H1 (cell line): ENCODE data around the gene LSM3. TPM values are rescaled to one million over a fixed set of nuclear protein-coding genes. Genes with fewer than 3 reads are reported as not detected.

Source experiments
- CREB1 ChIP-seq: IDR thresholded peaks from 2 replicates; pipeline ENCODE4 v1.6.1; 2012; ENCODE audit warnings: inconsistent platforms
- EGR1 ChIP-seq: IDR thresholded peaks from 2 replicates; pipeline ENCODE4 v1.6.1; 2011; ENCODE audit warnings: low read depth, low read length, borderline replicate concordance
- JUND ChIP-seq: IDR thresholded peaks from 2 replicates; pipeline ENCODE4 v1.6.1; 2011; ENCODE audit warnings: mild to moderate bottlenecking, improper control_type of control experiment, low read length
- KDM1A ChIP-seq: fragments of 200-600, 300-600 bp; sonication (generic); IDR thresholded peaks from 2 replicates; pipeline ENCODE4 v1.7.1; 2016; ENCODE audit warnings: mild to moderate bottlenecking, low read length, borderline replicate concordance
- POU5F1 ChIP-seq: IDR thresholded peaks from 2 replicates; pipeline ENCODE4 v1.6.1; 2011; ENCODE audit warnings: low read depth, mild to moderate bottlenecking, low read length, moderate library complexity
- RBBP5 ChIP-seq: IDR thresholded peaks from 2 replicates; pipeline ENCODE4 v1.7.1; 2012; ENCODE audit warnings: low read depth, mild to moderate bottlenecking, inconsistent platforms, low read length, moderate library complexity, borderline replicate concordance
- RNF2 ChIP-seq: fragments of 200-900, 300-1000 bp; sonication (generic); IDR thresholded peaks from 2 replicates; pipeline ENCODE4 v1.7.1; 2016; ENCODE audit warnings: borderline replicate concordance, low read depth, mild to moderate bottlenecking, antibody characterized with exemption, low read length; ENCODE audit not compliant: poor library complexity, severe bottlenecking; ENCODE audit errors: missing control alignments
- SRF ChIP-seq: IDR thresholded peaks from 2 replicates; pipeline ENCODE4 v1.6.1; 2011; ENCODE audit warnings: mild to moderate bottlenecking, low read depth, low read length, moderate library complexity
- SUZ12 ChIP-seq: fragments of 200-600 bp; sonication (generic); IDR thresholded peaks from 2 replicates; pipeline ENCODE4 v1.6.1; 2012; ENCODE audit warnings: mild to moderate bottlenecking, inconsistent platforms, low read length, moderate library complexity, mixed read lengths
- TAF1 ChIP-seq: IDR thresholded peaks from 2 replicates; pipeline ENCODE4 v1.6.1; 2011; ENCODE audit warnings: mild to moderate bottlenecking, low read depth, low read length
- polyA plus RNA-seq, 7 experiments: library from polyadenylated mRNA; depleted of rRNA in 3 of 7; stranded (reverse) in 5 of 7; unstranded in 2 of 7; fragments of >200 nt in 5 of 7; fragments of 200-250 nt in 2 of 7; gene quantifications; 1 replicate in 5 of 7; 2 replicates in 1 of 7; 4 replicates in 1 of 7; pipeline versions ENCODE4 v1.2.1 to v1.2.3, GENCODE V29; 2011 to 2013; ENCODE audit warnings: missing spikeins in 2 of 7, mixed read lengths in 2 of 7
- total RNA-seq: library from RNA; stranded (reverse); fragmentation: NEBNext Ultra II Directional; extraction: Animal tissue kit (Norgen Biotek cat#: 25700); gene quantifications from 2 replicates; pipeline ENCODE4 v1.2.1, GENCODE V29; 2021
- TF ChIP-seq, protein P1 (sequence below): fragments of 300-600 bp; sonication (generic); IDR thresholded peaks from 2 replicates; pipeline ENCODE4 v1.7.1; 2012; ENCODE audit warnings: low read length, moderate library complexity, mild to moderate bottlenecking, inconsistent platforms; ENCODE audit not compliant: insufficient replicate concordance

Gene LSM3
- total and polyA plus RNA-seq, 2 of the 8 experiments (the other 6 are each of a cell fraction or from before 2014, with no cell fraction given) = 7.1 to 25.4 TPM

DNA sequence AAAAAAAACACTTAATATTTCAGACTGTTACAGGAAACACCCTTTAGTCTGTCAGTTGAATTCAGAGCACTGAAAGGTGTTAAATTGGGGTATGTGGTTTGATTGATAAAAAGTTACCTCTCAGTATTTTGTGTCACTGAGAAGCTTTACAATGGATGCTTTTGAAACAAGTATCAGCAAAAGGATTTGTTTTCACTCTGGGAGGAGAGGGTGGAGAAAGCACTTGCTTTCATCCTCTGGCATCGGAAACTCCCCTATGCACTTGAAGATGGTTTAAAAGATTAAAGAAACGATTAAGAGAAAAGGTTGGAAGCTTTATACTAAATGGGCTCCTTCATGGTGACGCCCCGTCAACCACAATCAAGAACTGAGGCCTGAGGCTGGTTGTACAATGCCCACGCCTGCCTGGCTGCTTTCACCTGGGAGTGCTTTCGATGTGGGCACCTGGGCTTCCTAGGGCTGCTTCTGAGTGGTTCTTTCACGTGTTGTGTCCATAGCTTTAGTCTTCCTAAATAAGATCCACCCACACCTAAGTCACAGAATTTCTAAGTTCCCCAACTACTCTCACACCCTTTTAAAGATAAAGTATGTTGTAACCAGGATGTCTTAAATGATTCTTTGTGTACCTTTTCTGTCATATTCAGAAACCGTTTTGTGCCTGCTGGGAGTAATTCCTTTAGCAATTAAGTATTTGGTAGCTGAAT lies 35.9 kb upstream of the LSM3 start (continued):
- no peak for TF ChIP-seq EGR1
- TF ChIP-seq RBBP5 = no peak
- TF ChIP-seq POU5F1 = no peak
- no peak for TF ChIP-seq SRF
- no peak for TF ChIP-seq CREB1
- TF ChIP-seq, protein P1, sequence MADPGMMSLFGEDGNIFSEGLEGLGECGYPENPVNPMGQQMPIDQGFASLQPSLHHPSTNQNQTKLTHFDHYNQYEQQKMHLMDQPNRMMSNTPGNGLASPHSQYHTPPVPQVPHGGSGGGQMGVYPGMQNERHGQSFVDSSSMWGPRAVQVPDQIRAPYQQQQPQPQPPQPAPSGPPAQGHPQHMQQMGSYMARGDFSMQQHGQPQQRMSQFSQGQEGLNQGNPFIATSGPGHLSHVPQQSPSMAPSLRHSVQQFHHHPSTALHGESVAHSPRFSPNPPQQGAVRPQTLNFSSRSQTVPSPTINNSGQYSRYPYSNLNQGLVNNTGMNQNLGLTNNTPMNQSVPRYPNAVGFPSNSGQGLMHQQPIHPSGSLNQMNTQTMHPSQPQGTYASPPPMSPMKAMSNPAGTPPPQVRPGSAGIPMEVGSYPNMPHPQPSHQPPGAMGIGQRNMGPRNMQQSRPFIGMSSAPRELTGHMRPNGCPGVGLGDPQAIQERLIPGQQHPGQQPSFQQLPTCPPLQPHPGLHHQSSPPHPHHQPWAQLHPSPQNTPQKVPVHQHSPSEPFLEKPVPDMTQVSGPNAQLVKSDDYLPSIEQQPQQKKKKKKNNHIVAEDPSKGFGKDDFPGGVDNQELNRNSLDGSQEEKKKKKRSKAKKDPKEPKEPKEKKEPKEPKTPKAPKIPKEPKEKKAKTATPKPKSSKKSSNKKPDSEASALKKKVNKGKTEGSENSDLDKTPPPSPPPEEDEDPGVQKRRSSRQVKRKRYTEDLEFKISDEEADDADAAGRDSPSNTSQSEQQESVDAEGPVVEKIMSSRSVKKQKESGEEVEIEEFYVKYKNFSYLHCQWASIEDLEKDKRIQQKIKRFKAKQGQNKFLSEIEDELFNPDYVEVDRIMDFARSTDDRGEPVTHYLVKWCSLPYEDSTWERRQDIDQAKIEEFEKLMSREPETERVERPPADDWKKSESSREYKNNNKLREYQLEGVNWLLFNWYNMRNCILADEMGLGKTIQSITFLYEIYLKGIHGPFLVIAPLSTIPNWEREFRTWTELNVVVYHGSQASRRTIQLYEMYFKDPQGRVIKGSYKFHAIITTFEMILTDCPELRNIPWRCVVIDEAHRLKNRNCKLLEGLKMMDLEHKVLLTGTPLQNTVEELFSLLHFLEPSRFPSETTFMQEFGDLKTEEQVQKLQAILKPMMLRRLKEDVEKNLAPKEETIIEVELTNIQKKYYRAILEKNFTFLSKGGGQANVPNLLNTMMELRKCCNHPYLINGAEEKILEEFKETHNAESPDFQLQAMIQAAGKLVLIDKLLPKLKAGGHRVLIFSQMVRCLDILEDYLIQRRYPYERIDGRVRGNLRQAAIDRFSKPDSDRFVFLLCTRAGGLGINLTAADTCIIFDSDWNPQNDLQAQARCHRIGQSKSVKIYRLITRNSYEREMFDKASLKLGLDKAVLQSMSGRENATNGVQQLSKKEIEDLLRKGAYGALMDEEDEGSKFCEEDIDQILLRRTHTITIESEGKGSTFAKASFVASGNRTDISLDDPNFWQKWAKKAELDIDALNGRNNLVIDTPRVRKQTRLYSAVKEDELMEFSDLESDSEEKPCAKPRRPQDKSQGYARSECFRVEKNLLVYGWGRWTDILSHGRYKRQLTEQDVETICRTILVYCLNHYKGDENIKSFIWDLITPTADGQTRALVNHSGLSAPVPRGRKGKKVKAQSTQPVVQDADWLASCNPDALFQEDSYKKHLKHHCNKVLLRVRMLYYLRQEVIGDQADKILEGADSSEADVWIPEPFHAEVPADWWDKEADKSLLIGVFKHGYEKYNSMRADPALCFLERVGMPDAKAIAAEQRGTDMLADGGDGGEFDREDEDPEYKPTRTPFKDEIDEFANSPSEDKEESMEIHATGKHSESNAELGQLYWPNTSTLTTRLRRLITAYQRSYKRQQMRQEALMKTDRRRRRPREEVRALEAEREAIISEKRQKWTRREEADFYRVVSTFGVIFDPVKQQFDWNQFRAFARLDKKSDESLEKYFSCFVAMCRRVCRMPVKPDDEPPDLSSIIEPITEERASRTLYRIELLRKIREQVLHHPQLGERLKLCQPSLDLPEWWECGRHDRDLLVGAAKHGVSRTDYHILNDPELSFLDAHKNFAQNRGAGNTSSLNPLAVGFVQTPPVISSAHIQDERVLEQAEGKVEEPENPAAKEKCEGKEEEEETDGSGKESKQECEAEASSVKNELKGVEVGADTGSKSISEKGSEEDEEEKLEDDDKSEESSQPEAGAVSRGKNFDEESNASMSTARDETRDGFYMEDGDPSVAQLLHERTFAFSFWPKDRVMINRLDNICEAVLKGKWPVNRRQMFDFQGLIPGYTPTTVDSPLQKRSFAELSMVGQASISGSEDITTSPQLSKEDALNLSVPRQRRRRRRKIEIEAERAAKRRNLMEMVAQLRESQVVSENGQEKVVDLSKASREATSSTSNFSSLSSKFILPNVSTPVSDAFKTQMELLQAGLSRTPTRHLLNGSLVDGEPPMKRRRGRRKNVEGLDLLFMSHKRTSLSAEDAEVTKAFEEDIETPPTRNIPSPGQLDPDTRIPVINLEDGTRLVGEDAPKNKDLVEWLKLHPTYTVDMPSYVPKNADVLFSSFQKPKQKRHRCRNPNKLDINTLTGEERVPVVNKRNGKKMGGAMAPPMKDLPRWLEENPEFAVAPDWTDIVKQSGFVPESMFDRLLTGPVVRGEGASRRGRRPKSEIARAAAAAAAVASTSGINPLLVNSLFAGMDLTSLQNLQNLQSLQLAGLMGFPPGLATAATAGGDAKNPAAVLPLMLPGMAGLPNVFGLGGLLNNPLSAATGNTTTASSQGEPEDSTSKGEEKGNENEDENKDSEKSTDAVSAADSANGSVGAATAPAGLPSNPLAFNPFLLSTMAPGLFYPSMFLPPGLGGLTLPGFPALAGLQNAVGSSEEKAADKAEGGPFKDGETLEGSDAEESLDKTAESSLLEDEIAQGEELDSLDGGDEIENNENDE = no peak
- TF ChIP-seq RNF2 = no peak
- TF ChIP-seq TAF1 = no peak
- no peak for TF ChIP-seq JUND
- TF ChIP-seq KDM1A = no peak
- TF ChIP-seq SUZ12 = no peak
